OCI-M1 (cell line): ENCODE results near the gene GAST.
"Not testable (repeated sequence)": the region's sequence is repeated elsewhere in the genome, so short reads cannot be mapped to it uniquely, and the experiment has no call there.

ENCODE experiments used
- DNase-seq: peaks from one replicate; lab custom pipeline; 2025; lab: John Stamatoyannopoulos, UW

The GAST gene, protein sequence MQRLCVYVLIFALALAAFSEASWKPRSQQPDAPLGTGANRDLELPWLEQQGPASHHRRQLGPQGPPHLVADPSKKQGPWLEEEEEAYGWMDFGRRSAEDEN

DNA sequence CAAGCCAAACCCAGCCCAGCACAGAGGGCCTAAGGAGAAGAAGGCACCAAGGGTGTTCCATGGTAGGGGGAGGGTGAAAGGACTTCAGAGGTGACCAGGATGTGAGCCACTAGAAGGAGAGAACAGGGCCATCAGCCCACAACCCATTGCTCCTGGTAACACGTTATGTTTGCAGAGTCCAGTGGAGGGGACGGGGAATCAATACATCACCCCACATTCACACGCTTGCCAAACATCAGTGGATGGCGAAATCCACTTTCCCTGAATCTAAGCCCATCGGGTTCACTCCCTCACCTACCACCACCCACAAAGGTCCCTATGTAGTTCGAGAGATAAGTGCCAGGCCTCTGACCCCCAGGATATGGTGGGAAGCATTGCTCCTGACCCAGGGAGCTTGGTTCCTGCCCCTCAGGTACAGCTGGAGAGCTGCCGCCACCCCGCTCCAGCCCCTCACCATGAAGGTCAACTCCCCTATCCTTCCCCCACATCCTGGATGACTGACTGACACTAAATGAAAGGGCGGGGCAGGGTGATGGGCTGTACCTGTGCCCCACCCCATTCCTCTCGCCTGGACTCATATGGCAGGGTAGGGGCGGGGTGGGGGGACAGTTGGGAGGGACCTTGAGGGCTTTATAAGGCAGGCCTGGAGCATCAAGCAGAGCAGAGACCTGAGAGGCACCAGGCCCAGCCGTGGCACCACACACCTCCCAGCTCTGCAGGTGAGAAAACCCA, at the start of gene GAST:
Gene GAST, plus strand, starts transcription at position 663 of the 732 bp plus-strand sequence. CDS start 3,106 bp downstream, outside the sequence.
- no peak for DNase-seq

DNA sequence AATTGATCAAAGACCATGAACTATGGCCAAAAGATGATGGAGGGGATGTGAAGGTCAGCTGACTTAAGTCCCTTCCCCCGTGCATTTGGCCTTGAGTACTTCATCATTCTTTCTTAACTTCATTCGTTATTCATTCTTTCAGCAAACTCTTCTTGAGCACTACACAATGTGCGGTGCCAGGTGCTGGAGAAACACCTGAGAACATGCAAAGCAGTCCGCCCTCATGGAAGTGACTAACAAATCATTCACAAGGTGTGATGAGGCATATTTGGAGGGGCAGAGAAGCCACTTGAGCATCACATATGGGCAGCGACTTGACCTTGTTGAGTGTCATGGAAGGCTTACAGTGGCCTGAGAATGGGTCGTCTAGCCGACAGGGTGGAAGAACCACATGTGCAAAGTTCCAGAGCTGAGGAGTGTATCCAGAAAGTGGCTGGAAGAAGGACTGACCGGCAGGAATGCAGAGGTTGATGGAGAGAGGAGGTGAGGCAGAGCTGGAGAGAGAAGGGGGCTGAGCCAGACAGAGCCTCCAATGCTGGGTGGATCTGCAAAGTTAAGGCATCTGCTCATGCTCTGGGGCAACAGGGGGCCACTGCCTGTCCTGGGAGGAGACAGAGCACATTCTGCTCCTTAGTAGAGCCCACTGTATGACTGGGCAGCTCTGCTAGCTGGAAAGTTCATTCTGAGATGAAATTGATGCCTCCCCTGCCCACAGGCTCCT, 48.5 kb upstream of the GAST start:
- DNase-seq = no peak

DNA sequence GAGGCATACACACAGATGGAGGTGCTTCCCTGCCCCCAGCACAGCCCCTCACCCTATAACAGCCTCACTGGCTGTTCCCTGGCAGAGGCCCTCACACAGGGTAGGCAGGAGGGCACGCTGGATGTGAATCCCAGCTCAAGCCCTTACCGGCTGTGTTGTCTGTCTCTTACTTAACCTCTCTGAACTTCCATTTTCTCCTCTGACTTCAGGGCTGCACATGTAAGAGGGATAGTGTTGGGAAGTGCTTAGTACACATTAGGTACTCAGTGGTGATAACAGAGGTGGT, 48.0 kb upstream of the GAST start:
- no peak for DNase-seq

DNA sequence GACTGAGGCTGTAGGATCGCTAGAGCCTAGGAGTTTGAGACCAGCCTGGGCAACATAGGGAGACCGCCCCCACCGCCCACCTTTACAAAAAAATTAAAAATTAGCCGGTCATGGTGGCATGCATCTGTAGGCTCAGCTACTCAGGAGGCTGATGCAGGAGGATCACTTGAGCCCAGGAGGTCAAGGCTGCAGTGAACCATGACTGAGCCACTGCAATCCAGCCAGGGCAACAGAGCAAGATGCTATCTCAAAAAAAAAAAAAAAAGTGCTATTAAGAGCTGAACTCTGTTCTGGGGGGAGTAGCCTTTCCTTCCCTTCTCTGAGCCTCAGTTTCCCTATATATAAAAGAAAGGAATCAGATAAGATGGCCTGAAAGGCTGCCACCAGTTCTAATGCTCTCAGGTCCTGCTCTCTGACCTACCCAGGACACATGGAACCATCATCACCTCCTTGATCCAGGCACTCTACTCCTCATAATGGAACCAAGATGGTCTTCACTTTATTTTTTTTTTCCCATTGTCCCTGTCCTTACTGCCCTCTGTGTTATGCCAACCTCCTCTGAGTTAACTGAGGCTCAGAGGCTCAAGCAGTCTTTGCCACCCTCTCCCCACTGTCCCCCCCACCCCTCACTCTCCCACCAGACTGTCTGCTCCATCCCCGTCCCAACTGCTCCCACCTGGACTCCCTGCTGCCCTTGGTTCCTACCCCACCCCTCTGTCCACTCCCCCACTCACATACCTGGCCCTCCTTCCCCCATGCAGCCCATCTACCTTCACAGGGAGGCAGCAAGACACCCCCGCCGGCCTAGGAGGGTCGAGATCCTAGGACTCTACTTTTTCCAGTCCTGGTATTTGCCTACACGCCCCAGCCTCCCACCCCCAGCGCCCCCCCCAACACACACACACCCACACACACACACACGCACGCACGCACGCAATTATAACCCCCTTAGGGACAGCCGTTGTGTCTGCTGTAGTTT, 47.3 kb upstream of the GAST start:
- no peak for DNase-seq

DNA sequence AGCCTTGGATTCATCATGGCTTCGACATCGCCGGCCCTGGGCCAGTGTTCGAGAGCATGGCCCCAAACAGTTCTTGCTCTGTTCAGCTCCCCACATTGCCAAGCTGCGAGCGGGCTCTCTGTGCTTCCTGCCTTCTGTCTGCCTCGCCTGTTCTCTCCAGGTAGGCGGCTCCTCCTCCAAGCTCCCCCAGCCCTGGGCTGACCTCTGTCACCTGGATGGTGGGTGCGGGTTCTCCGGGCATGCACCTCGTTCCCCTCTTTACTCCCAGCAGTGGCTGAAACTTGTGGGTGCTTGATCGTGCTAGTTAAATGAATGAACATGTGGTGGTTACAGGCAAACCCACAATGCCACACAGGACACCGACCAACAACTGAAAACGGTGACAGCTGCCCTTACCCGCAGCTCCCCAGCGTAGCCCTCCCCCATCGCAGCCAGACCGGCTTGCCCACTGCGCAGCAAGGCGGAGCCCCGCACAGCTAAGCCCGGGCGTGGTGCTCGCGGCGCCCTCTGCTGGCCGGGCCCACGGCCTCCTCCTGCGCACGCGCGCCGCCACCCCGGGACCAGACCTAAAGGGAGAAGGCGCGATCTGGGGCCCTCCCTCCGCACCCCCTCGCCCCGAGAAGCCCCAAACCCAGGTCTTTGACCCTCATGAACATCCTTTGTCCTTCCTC, 46.4 kb upstream of the GAST start:
- peak; percentile 91 for DNase-seq

DNA sequence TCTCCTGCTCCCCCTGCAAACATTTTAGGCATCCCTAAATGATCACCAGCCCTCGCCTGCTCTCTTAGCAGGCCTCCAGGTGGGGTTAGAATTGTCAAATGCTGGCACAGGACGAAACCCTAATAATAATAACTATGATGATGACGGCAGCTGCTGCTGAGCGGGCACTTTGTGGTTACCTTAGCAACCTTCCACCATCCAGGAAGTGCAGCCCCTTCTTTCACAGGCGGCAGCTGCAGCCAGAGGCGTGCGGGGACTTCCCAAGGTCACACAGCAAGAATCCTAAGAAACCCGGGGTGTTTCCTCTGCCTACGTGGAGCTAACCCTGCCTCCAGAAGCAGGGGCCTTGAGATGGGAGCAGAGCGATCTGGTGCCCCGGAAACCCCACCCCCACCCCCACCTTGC, 45.9 kb upstream of the GAST start:
- DNase-seq = no peak

DNA sequence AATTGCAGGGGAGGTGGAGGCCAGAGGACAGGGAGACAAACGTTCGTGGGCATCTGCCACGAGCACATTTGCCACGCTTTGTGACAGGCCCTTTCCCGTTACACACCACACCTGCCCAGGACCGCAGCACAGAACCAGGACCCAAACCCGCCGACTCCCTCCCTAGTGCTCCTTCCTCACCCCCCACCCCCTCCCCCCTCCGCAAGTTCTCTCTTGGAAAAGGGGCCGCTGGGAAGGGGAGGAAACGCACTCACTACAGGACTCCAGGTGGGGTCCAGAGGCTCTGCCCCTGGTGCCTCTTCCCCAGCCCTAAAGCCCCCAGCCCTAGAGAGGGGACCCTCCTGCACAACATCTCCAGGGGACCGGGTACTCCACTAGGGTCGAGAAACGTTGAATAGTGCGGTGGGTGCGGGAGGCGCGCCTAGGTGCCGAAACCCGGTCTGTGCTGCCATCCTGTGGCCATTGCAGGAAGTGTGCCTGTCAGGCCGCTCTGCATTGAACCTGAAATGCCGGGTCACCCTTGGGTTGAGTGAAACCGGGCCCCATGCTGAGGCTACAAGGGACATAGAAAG, 45.3 kb upstream of the GAST start:
- peak; percentile 89 for DNase-seq

DNA sequence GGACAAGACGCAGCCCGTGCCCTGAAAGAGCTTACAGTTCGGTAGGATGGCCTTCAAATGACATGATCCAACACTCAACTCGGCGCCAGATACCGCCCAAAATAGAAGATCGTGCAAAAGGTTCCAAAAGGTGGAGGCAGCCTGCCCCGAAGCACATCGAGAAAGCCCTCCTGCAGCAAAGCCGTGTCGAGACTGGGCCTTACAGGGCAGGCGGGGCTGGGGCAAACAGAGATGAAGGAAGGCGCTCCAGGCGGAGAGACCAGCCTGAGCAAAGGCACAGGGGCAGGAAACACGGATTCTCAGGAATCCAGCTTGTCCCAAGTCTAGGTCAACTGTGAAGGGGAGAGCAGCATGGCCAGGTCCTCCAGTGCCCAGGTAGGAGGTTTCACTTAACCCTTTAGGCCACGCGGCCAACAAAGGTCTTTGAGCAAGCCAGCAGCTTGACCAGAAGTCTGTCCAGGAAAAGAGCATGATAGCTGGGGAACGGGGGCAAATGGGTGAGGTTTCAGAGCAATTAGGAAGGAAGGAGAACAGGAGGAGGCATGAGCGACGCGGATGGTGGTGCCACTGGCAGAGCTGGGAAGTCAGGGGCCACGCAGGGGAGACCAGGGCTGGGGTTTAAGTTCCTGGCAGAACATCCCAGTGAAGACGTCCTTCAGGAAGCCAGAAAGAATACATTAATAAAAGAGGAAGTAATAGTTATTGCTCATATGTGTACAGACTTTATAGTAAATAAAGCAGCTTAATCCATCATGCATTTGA, 44.7 kb upstream of the GAST start:
- peak; percentile 21 for DNase-seq

DNA sequence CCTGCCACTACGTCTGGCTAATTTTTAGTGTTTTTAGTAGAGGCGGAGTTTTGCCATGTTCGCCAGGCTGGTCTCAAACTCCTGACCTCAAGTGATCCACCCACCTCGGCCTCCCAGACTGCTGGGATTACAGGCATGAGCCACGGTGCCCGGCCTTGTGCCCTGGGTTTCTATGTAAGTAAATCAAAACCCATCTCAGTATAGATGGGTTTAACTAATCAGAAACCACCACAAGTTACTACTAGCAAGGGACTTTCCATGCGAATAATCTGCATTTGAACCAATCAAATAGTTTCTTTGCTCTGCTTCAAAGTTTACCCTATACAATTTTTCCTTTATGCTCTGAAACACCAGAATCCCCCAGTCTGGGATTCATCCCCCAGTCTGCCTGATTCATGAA, 40.0 kb upstream of the GAST start:
- DNase-seq = no peak

DNA sequence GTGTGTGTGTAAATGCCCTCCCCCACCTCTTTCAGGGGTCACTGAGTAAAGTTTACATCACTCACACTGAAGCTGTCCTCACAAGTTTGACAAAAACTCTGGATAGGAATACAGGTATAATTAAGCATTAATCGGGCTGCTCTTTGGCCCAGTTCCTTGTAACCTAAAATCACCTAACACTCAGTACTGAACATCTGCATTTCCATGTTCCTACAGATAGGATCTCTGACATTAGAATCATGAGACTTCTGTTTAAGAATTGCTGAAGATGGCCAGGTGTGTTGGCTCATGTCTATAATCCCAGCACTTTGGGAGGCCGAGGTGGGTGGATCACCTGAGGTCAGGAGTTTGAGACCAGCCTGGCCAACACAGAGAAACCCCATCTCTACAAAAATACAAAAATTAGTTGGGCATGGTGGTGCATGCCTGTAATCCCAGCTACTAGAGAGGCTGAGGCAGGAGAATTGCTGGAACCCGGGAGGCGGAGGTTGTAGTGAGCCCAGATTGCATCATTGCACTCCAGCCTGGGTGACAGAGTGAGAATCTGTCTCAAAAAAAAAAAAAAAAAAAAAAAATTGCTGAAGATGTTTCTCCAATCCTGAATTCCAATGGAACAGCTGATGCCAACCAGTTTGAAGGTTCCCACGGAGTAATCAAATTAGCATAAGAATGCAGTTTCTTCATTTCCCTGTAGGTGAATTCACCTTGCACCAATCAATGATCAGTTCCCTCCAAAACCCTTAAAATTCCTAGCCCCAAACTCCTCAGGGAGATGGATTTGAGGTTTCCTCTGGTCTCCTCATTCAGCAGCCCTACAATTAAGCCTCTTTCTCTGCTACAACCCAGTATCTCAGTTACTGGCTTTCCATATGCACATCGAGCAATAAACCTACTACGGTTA, 36.7 kb upstream of the GAST start:
- not testable (repeated sequence) for DNase-seq

DNA sequence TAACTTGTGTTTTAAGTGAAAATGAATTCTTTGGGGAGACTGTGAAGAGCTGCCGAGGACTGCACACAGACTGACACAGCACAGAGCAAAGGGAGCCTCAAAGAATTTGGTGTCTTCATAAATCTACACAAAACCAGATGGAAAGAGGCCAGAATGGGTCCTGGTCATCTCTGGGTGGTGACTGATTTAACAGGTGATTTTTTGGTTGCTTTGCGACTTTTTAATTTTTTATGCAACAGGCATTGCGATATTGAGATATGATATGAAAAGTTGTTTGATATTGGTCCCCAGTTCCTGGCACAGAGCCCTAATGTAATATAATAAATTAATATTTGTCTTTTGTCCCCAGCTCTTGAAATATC, 36.1 kb upstream of the GAST start:
- peak; percentile 53 for DNase-seq

DNA sequence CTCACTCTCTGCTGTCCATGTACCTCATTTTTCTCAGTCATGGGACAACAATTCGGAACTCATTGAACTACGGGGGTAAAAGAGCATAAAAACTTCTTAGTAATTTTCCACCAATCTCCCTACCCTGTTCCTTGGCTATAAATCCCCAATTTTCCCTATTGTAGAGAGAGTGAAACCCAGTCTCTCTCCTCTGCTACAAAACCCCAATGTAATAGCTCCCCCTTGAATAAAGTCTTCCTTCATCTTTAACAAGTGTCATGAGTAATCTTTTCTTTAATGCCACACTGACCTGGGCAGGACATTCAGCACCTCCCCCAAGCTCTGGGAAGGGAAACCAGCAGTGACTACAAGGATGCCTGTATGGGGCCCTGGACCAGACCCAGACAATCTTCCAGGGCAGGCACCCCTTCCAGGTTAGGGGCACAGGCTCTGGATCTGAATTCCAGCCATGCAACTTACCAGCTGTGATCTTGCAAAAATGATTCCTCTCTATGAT, 33.7 kb upstream of the GAST start:
- peak; percentile 95 for DNase-seq

DNA sequence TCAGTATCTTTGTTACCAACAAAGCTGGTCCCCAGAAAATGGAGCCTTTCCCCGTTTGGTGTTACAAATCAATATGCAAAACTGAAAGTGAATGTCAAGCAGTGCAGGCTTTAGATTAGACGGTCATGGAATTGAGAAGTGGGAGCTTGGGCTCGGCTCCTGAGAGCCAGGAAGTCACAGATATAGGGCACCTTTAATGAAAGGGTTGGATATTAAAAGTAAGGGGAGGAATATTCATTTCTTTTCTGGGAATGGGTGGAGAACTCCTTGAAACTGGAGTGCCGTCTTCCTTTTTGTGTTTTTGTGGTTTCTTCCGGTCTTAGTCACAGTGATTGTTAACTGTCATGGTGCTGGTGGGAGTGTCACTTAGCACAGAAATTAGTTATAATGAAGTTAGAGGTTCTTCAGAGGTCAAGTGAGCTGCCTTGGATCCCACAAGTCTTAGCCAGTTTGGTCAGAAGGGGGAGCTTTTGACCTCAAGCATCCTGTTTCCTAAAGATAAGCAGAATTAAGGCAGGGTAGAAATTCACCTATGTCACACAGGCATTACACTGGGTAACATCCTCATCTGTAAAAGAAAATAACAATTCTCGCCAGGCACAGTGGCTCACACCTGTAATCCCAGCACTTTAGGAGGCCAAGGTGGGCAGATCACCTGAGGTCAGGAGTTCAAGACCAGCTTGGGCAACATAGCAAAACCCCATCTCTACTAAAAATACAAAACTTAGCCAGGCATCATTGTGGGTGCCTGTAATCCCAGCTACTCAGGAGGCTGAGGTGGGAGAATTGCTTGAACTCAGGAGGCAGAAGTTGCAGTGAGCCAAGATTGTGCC, 33.0 kb upstream of the GAST start:
- DNase-seq = peak; percentile 98

DNA sequence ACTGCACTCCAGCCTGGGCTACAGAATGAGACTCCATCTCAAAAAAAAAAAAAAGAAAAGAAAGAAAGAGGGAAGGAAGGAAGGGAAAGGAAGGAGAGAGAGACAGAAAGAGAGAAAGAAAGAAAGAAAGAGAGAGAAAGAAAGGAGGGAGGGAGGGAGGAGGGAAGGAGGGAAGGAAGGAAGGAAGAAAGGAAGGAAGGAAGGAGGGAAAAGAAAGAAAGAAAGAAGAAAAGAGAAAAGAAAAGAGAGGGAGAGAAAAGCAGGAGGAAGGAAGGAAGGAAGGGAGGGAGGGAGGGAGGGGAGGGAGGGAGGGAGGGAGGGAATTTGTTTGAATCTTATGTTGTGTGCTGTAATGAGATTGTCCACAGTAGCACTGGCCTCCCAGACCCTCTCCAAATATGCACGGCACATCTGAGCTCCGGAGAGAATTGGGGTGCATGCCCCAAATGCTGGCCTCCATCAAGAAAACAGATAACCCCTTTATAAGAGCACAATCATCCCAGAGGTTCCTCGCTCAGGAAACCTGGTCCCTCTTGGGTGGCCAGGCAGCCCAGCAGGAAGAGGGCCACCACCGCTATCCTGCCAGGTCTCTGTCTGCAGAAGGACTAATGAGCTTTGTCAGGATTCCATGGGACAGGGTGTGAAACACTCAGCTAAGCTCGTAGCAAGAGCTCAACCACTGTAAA, 32.2 kb upstream of the GAST start:
- no peak for DNase-seq

DNA sequence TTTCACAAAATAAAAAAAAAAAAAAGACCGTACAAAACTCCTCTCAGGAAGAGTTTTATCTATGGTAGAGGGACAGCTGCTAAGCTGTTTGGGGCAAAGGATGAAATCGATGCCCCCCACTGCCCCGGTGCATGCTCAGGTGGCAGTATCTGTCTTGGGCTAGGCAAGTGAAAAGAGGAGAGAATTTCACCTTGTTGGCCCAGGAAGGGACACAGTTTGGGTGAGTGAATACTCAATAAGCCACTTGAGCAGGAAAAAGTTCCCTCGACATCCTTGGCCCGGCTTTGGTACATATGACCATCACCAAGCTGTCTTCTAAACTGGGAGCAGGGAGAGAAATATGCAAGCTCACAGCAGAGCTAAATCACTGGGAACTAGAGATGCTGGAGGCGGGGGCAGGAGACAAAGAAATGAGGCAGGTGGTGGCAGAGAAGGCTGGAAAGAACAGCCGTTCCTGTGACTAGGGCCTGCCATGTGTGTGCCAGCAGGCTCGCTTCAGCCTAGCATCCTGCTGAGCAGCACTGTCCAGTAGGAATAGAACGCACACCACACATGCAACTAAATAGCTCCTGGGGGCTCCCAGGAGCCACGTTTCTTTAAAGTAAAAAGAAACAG, 31.6 kb upstream of the GAST start:
- no peak for DNase-seq

DNA sequence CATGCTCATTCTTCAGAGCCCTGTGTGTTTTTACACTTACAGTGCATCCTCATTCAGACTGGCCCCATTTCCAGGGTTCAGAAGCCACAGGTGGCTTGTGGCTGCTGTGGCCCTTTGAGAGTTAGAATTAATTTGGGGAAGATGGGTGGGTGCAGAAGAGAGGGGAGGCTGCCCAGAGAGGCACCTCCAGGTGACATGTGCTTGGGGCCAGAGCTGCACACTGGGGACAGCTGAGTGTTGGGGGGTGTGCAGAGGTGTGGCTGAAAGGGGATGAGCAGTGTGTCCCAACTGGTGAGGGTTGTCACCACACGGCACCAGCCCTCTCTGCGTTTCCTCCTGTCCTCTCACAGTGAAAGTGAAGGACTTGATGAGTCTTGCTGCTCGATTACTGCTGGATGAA, 30.4 kb upstream of the GAST start:
- DNase-seq = no peak

DNA sequence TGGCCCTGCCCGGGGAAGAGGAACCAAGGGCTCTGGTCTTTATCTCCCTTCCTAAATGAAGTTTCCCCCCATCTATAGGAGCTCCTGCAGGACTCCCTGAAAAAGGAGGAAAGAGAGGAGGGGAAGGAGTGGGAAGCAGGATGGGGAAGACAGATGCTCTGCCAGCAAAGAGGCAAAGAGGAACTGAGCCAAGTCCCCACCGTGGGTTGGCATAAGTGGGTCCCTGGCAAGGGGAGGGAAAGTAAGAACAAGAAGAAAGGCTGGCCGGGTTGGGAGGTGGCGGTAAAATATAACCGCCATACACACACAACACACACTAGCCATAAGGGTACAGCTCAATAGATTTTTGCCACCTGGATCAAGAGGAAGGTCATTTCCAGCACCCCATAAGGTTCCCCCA, 29.5 kb upstream of the GAST start:
- DNase-seq = no peak
